GM18505 (cell line): ENCODE data around the gene MAGI1.
A peak's percentile ranks its signal among the peaks of the same experiment; 100 is the strongest.

Source experiments
- ATAC-seq: cut with Tn5 transposase; IDR thresholded peaks from one replicate; pipeline ENCODE4 v1.9.1; 2021; ENCODE audit not compliant: unreplicated experiment
- POLR2A ChIP-seq: IDR thresholded peaks from 4 replicates; pipeline ENCODE4 v1.6.1; 2011; ENCODE audit warnings: borderline replicate concordance; ENCODE audit not compliant: insufficient read depth, insufficient read length; ENCODE audit errors: extremely low read depth

MAGI1 gene

GRCh38 chr3:65963787-65964677, 74.7 kb downstream of the MAGI1 start:
- ATAC-seq: peak; percentile 97
- no peak for TF ChIP-seq POLR2A

GRCh38 chr3:65961733-65962132, 77.0 kb downstream of the MAGI1 start:
- no peak for TF ChIP-seq POLR2A
- ATAC-seq: no peak

DNA sequence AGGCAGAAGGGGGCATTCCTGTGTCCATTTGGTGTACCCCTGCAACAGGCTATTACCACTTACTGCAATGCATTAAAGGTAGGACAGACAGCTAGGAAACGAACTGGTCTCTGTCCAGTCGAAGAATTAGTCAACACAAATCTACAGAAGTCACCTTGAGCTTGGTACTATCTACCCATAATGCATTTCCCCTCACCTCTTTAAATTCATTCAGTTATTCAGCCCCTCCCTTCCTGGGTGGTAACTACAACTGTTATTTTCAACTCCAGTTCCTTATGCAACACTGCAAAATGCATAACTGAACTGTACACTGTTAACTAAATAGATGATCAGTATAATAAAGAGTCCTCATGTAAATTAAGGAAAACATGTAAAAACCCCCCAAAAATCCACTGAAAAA, 77.6 kb downstream of the MAGI1 start:
- TF ChIP-seq POLR2A: no peak
- no peak for ATAC-seq

- ATAC-seq: no peak
- TF ChIP-seq POLR2A: no peak
These were observed 78.6 kb downstream of the MAGI1 start for GRCh38 chr3:65960087-65960486.

GRCh38 chr3:65958216-65958615, 80.5 kb downstream of the MAGI1 start:
- TF ChIP-seq POLR2A: no peak

GRCh38 chr3:65955792-65956477, 82.8 kb downstream of the MAGI1 start:
- no peak for TF ChIP-seq POLR2A
- no peak for ATAC-seq

More at GRCh38 chr3:65958216-65958615, 80.5 kb downstream of the MAGI1 start:
- no peak for ATAC-seq

- no peak for ATAC-seq
- no peak for TF ChIP-seq POLR2A
These were observed 84.6 kb downstream of the MAGI1 start for GRCh38 chr3:65953881-65954733.

- no peak for TF ChIP-seq POLR2A
- no peak for ATAC-seq
These were observed 85.4 kb downstream of the MAGI1 start for GRCh38 chr3:65953301-65953812.

GRCh38 chr3:65952842-65953241, 85.9 kb downstream of the MAGI1 start:
- no peak for ATAC-seq
- TF ChIP-seq POLR2A: no peak

DNA sequence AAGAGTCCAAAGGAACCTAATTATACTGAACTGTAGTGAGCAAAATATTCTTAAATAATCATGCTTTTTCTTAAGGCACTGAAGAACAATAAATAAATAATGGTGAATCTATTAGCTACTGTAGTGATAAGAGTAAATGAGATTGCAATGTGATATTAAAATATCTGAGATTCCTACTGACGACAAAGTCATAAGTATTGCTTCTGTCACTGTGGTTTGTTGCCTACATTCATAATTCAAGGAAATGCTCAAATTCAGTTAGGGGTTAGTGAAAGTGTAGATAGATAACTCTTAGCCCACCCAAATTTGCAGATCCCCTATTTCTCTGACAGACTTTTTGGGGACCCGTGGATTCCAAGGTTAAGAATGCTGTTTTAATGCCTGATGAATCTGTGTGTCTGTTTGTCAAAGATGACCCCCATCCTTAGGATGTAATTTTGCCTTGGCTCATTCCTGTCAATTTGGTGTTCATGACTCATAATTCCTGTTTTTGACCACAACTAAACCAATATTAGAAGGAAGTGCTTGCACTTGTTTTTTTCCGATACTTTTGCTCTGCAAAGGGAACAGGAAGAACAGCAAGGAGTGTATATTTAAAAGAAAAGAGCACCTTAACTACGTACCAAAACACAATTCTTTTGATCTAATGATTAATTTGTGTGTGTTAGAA, 86.7 kb downstream of the MAGI1 start:
- no peak for ATAC-seq
- TF ChIP-seq POLR2A: no peak

- ATAC-seq: no peak
- TF ChIP-seq POLR2A: no peak
These were observed 88.1 kb downstream of the MAGI1 start for GRCh38 chr3:65950340-65951326.
